SK-N-SH (cell line): Measurements from ENCODE around the gene GNAI3. TPM values are rescaled to one million over a fixed set of nuclear protein-coding genes. Genes with fewer than 3 reads are reported as not detected.

ENCODE experiments used
- CTCF ChIA-PET: fragments of 300-600, 350-600 bp; formaldehyde crosslinking; extraction: SDS; loops from one replicate; lab custom pipeline; 2021; lab: Yijun Ruan, JAX
- POLR2A ChIA-PET: fragments of 350-600 bp; sonication (Branson Sonifier 250); formaldehyde crosslinking; extraction: SDS; loops from one replicate; lab custom pipeline; 2020; ENCODE audit warnings: antibody characterized with exemption, inconsistent platforms; lab: Yijun Ruan, JAX
- DNase-seq: peaks from one replicate; pipeline ENCODE4 v3.0.0; 2012
- H2AFZ ChIP-seq: fragments of 200-600 bp; sonication (generic); 2 replicates; pipeline ENCODE4 v1.8.1; 2016; ENCODE audit warnings: antibody characterized with exemption, mild to moderate bottlenecking, low read depth
- H3F3A ChIP-seq: fragments of 200-600 bp; sonication (generic); replicated peaks from 2 replicates; pipeline ENCODE3; 2016; ENCODE audit warnings: antibody characterized with exemption, mild to moderate bottlenecking; ENCODE audit not compliant: insufficient read depth
- H3K27ac ChIP-seq, 2 experiments: fragments of 200-500 bp in 1 of 2; fragments of 200-600 bp in 1 of 2; sonication (Bioruptor generic) in 1 of 2; sonication (generic), shearing (Covaris generic) in 1 of 2; 2 replicates each; pipeline versions ENCODE4 v1.5.1 to v1.6.1; 2014 to 2016; ENCODE audit warnings: low read depth in 2 of 2, inconsistent platforms in 1 of 2, low read length in 1 of 2, mild to moderate bottlenecking in 1 of 2, mixed read lengths in 1 of 2
- H3K27me3 ChIP-seq: fragments of 200-600 bp; sonication (generic), shearing (Covaris generic); 2 replicates; pipeline ENCODE4 v1.6.1; 2016; ENCODE audit warnings: mixed run types; ENCODE audit not compliant: insufficient read depth
- H3K36me3 ChIP-seq, 2 experiments: fragments of 200-500 bp in 1 of 2; fragments of 200-600 bp in 1 of 2; sonication (Bioruptor generic) in 1 of 2; sonication (generic) in 1 of 2; replicated peaks in 1 of 2; 2 replicates each; pipeline versions ENCODE3 to v1.5.1; 2014 to 2016; ENCODE audit warnings: low read length in 1 of 2, mild to moderate bottlenecking in 1 of 2; ENCODE audit not compliant: insufficient read depth in 2 of 2, control insufficient read depth in 1 of 2
- H3K4me1 ChIP-seq, 2 experiments: fragments of 200-500 bp in 1 of 2; fragments of 200-600 bp in 1 of 2; sonication (Bioruptor generic) in 1 of 2; sonication (generic), shearing (Covaris generic) in 1 of 2; 2 replicates each; pipeline versions ENCODE4 v1.5.1 to v1.6.1; 2014 to 2016; ENCODE audit warnings: low read depth in 1 of 2, low read length in 1 of 2, mixed run types in 1 of 2; ENCODE audit not compliant: insufficient read depth in 2 of 2, control insufficient read depth in 1 of 2
- H3K4me2 ChIP-seq: fragments of 200-600 bp; sonication (generic), shearing (Covaris generic); 2 replicates; pipeline ENCODE4 v1.6.1; 2017; ENCODE audit warnings: mixed run types
- H3K4me3 ChIP-seq, 2 experiments: fragments of 200-500 bp in 1 of 2; fragments of 200-600 bp in 1 of 2; sonication (Bioruptor generic) in 1 of 2; sonication (generic), shearing (Covaris generic) in 1 of 2; 2 replicates each; pipeline versions ENCODE4 v1.5.1 to v1.8.1; 2014 to 2016; ENCODE audit warnings: low read depth in 2 of 2, inconsistent platforms in 1 of 2, low read length in 1 of 2, mild to moderate bottlenecking in 1 of 2, mixed read lengths in 1 of 2, moderate library complexity in 1 of 2
- H3K79me2 ChIP-seq: fragments of 200-600 bp; sonication (generic); 2 replicates; pipeline ENCODE4 v1.8.1; 2017; ENCODE audit warnings: mild to moderate bottlenecking; ENCODE audit not compliant: insufficient read depth
- H3K9ac ChIP-seq: fragments of 200-600 bp; sonication (generic); 2 replicates; pipeline ENCODE4 v1.6.1; 2017; ENCODE audit warnings: mixed run types
- H3K9me2 ChIP-seq: fragments of 200-600 bp; sonication (generic); 2 replicates; pipeline ENCODE4 v1.6.1; 2017; ENCODE audit warnings: mixed run types
- H3K9me3 ChIP-seq: fragments of 200-600 bp; sonication (generic); 2 replicates; pipeline ENCODE4 v1.6.1; 2017; ENCODE audit warnings: mixed run types, mild to moderate bottlenecking, moderate library complexity
- H4K20me1 ChIP-seq: fragments of 200-600 bp; sonication (generic); 2 replicates; pipeline ENCODE4 v1.6.1; 2017; ENCODE audit warnings: mild to moderate bottlenecking, mixed run types; ENCODE audit not compliant: insufficient read depth
- CHD2 ChIP-seq: fragments of 150-350 bp; IDR thresholded peaks from 2 replicates; pipeline ENCODE4 v1.6.1; 2018; ENCODE audit warnings: low read length; ENCODE audit not compliant: partially characterized antibody
- EZH2phosphoT487 ChIP-seq: fragments of 200-600 bp; sonication (generic); IDR thresholded peaks from 2 replicates; pipeline ENCODE4 v1.6.1; 2017; ENCODE audit warnings: low read depth, mixed run types, mild to moderate bottlenecking, antibody characterized with exemption, moderate library complexity, borderline replicate concordance
- FOXJ3 ChIP-seq: sonication (generic); formaldehyde crosslinking; IDR thresholded peaks from 2 replicates; pipeline ENCODE4 v1.5.1; 2020; ENCODE audit warnings: mild to moderate bottlenecking, missing genetic modification reagents
- GABPA ChIP-seq: IDR thresholded peaks from 2 replicates; pipeline ENCODE4 v1.4.0; 2012; ENCODE audit warnings: low read depth, mild to moderate bottlenecking
- GATA2 ChIP-seq: sonication (generic); formaldehyde crosslinking; IDR thresholded peaks from 2 replicates; pipeline ENCODE4 v1.5.0; 2020; ENCODE audit warnings: mild to moderate bottlenecking, missing genetic modification reagents
- RCOR1 ChIP-seq: fragments of 150-350 bp; IDR thresholded peaks from 2 replicates; pipeline ENCODE4 v1.6.1; 2017; ENCODE audit warnings: antibody characterized with exemption, low read length
- SIN3A ChIP-seq: IDR thresholded peaks from 2 replicates; pipeline ENCODE4 v1.6.1; 2012; ENCODE audit warnings: low read depth, mild to moderate bottlenecking, low read length, moderate library complexity, borderline replicate concordance
- TEAD4 ChIP-seq: IDR thresholded peaks from 2 replicates; pipeline ENCODE4 v1.4.0; 2012; ENCODE audit warnings: mild to moderate bottlenecking, borderline replicate concordance; ENCODE audit not compliant: insufficient read depth
- USF1 ChIP-seq: IDR thresholded peaks from 2 replicates; pipeline ENCODE4 v1.4.0; 2012; ENCODE audit warnings: low read depth, borderline replicate concordance
- YY1 ChIP-seq: IDR thresholded peaks from 2 replicates; pipeline ENCODE4 v1.4.0; 2012; ENCODE audit warnings: low read depth, mild to moderate bottlenecking
- WGBS: methylation state at CpG from one replicate; pipeline ENCODE4 v1.1.6; 2017; ENCODE audit warnings: low lambda C conversion rate; 5-methylcytosine and 5-hydroxymethylcytosine counted together
- polyA plus RNA-seq, 3 experiments: library from polyadenylated mRNA; depleted of rRNA; stranded (reverse); fragments of >200 nt; gene quantifications; 2 replicates each; pipeline ENCODE4 v1.2.3, GENCODE V29; 2012
- TF ChIP-seq, protein P1 (sequence below): IDR thresholded peaks from 2 replicates; pipeline ENCODE4 v1.6.1; 2012; ENCODE audit warnings: mild to moderate bottlenecking, low read depth, low read length, moderate library complexity

Gene GNAI3
- polyA plus RNA-seq, 1 of the 3 experiments (the other 2 are of a cell fraction), result 4.0 TPM

DNA sequence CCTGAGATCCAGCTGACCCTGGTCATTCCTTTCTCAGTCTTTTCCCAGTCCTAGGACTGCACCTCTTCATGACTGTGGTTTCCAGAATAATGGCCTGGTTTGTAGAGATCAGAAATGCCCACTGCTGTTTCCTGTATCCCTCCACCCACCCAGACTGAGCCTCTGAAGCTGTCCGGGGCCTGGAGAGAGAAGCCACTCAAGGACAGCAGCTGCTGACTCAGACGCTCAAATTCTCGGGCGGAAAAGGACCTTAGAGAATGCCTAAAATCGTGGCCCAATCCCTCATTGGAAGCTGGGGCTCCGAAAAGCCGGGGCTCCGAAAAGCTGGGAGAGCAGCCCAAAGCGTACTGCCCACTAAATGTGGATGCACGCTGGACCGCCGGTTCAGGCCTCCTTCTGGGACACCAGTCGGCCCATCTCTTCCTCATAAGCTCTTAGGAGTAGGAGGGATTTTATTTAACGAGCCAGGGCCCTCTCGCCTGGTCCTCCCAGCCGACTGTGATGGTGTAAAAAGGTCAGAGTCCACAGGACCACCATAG is 16.5 kb upstream of the GNAI3 start:
- peaks cover 0 to 48% of the 10 kb centered on the region in 2 experiments; a peak in 1 of 4 replicates for H3K4me1 ChIP-seq
- H3K9ac ChIP-seq, result no peak overlapping the region
- no peak overlapping the region; a peak in 1 of 4 replicates for H3K27ac ChIP-seq
- WGBS, result 65% methylated on average over 12 of the region's 16 CpGs
- peak overlapping the region in 1 of 2 experiments; percentile 44; a peak in 1 of 4 replicates for H3K4me3 ChIP-seq
- ChIA-PET CTCF (interaction anchor here (0.6 to 26.3 kb wide), 73 partner anchors 9 to 634 kb away, joined by 3 to 1710 read pairs (median 4); partner anchors contain the start of genes AMIGO1, AMPD2, ATXN7L2 and CYB561D1), POLR2A (interaction anchor here (1.0 to 2.0 kb wide), 7 partner anchors 17 to 254 kb away, joined by 3 to 7 read pairs (median 3); partner anchors contain the start of genes CYB561D1 and GNAI3)
- DNase-seq, result no peak
- TF ChIP-seq GATA2 (CRISPR knock-in tag) (no peak), SIN3A (no peak), GABPA (no peak), CHD2 (no peak), USF1 (no peak), YY1 (no peak), EZH2phosphoT487 (no peak), FOXJ3 (CRISPR knock-in tag) (no peak), TEAD4 (no peak), RCOR1 (no peak)
- TF ChIP-seq, protein P1, sequence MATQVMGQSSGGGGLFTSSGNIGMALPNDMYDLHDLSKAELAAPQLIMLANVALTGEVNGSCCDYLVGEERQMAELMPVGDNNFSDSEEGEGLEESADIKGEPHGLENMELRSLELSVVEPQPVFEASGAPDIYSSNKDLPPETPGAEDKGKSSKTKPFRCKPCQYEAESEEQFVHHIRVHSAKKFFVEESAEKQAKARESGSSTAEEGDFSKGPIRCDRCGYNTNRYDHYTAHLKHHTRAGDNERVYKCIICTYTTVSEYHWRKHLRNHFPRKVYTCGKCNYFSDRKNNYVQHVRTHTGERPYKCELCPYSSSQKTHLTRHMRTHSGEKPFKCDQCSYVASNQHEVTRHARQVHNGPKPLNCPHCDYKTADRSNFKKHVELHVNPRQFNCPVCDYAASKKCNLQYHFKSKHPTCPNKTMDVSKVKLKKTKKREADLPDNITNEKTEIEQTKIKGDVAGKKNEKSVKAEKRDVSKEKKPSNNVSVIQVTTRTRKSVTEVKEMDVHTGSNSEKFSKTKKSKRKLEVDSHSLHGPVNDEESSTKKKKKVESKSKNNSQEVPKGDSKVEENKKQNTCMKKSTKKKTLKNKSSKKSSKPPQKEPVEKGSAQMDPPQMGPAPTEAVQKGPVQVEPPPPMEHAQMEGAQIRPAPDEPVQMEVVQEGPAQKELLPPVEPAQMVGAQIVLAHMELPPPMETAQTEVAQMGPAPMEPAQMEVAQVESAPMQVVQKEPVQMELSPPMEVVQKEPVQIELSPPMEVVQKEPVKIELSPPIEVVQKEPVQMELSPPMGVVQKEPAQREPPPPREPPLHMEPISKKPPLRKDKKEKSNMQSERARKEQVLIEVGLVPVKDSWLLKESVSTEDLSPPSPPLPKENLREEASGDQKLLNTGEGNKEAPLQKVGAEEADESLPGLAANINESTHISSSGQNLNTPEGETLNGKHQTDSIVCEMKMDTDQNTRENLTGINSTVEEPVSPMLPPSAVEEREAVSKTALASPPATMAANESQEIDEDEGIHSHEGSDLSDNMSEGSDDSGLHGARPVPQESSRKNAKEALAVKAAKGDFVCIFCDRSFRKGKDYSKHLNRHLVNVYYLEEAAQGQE, result no peak
- H4K20me1 ChIP-seq, result no peaks in the 10 kb centered on the region
- H3K9me2 ChIP-seq, result no peaks in the 10 kb centered on the region
- no peaks in the 10 kb centered on the region for H3K9me3 ChIP-seq
- H2AFZ ChIP-seq, result peak overlapping the region; percentile 91; the same call in 1 of the 2 replicates
- H3F3A ChIP-seq, result no peaks in the 10 kb centered on the region
- no peaks in the 10 kb centered on the region for H3K36me3 ChIP-seq
- H3K79me2 ChIP-seq, result no peaks in the 10 kb centered on the region
- H3K4me2 ChIP-seq, result no peak overlapping the region
- no peaks in the 10 kb centered on the region for H3K27me3 ChIP-seq
